SKM-1 (cell line): ENCODE data around the gene PYCR2.
"Not testable (repeated sequence)": the region's sequence is repeated elsewhere in the genome, so short reads cannot be mapped to it uniquely, and the experiment has no call there.

Source experiments
- DNase-seq: peaks from one replicate; lab custom pipeline; 2025; ENCODE audit not compliant: unreplicated experiment; lab: John Stamatoyannopoulos, UW

PYCR2 gene

GRCh38 chr1:225923692-225924555 lies at the start of gene PYCR2:
Gene PYCR2 (minus strand): TSS chr1:225924250. CDS start chr1:225924110, 140 bp downstream.
- peak; percentile 96 for DNase-seq

GRCh38 chr1:225973158-225973557 lies 49.1 kb upstream of the PYCR2 start:
- no peak for DNase-seq

GRCh38 chr1:225972344-225973152 lies 48.5 kb upstream of the PYCR2 start:
- no peak for DNase-seq

GRCh38 chr1:225970592-225971157 lies 46.6 kb upstream of the PYCR2 start:
- DNase-seq, result not testable (repeated sequence)

- not testable (repeated sequence) for DNase-seq
Observed at GRCh38 chr1:225969751-225970150, 45.7 kb upstream of the PYCR2 start.

- no peak for DNase-seq
Observed at GRCh38 chr1:225965231-225965630, 41.2 kb upstream of the PYCR2 start.

- no peak for DNase-seq
Observed at GRCh38 chr1:225963735-225964530, 39.9 kb upstream of the PYCR2 start.

GRCh38 chr1:225962440-225962975 lies 38.5 kb upstream of the PYCR2 start:
- no peak for DNase-seq

GRCh38 chr1:225961659-225962439 lies 37.8 kb upstream of the PYCR2 start:
- DNase-seq, result no peak

GRCh38 chr1:225958041-225958440 lies 34.0 kb upstream of the PYCR2 start:
- DNase-seq, result no peak

- DNase-seq, result no peak
Observed at GRCh38 chr1:225954753-225955152, 30.7 kb upstream of the PYCR2 start.

- no peak for DNase-seq
Observed at GRCh38 chr1:225953315-225953714, 29.3 kb upstream of the PYCR2 start.

GRCh38 chr1:225950905-225951497 lies 27.0 kb upstream of the PYCR2 start:
- no peak for DNase-seq

GRCh38 chr1:225949041-225949440 lies 25.0 kb upstream of the PYCR2 start:
- DNase-seq, result no peak

GRCh38 chr1:225946803-225947202 lies 22.8 kb upstream of the PYCR2 start:
- DNase-seq, result no peak

GRCh38 chr1:225946082-225946620 lies 22.1 kb upstream of the PYCR2 start:
- DNase-seq, result no peak

- no peak for DNase-seq
Observed at GRCh38 chr1:225945564-225945963, 21.5 kb upstream of the PYCR2 start.

GRCh38 chr1:225944951-225945350 lies 20.9 kb upstream of the PYCR2 start:
- DNase-seq, result peak; percentile 37

- DNase-seq, result no peak
Observed at GRCh38 chr1:225944387-225944786, 20.3 kb upstream of the PYCR2 start.
